GM12873 (cell line): ENCODE results near the gene PPIP5K1.
A peak's percentile ranks its signal among the peaks of the same experiment; 100 is the strongest.

ENCODE experiments used
- TF ChIP-seq, protein P1 (sequence below): IDR thresholded peaks from 2 replicates; pipeline ENCODE4 v1.5.1; 2012; ENCODE audit warnings: low read depth, mild to moderate bottlenecking, moderate library complexity, low read length, control low read depth; ENCODE audit not compliant: insufficient read depth; ENCODE audit errors: missing control alignments

Gene PPIP5K1

DNA sequence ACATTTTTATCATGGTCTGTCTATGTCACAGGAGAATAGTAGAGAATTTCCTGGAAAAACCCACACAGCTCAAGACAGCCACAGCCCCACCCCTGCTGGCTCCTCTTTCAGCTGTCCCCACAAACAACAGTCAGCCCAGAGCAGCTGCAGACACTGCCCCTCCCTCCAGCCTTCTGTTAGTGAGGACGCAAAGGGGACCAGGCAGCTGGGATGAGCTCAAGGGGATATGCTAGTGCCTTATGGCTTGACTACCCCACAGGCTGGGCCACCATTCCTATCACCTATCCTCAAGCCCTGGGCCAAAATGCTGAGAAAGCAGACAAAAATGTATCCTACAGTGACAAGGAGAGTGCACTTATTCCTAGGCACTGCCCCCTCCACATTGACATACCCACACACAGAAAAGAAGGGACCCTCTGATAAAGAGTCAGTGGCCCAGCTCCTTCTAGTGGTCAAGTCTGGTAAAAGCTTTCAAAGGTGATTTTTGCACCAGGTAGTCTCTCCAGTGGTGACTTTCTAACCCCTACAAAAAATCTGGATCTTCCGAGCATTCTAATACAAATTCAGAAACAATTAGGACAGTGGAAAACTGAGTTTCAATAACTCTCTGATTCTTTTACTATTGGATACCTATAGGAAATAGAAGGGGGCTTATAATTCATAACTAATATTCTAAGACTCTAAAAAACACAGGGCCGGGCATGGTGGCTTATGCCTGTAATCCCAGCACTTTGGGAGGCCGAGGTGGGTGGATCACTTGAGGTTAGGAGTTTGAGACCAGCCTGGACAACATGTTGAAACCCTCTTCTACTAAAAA is 75.6 kb downstream of the PPIP5K1 start:
- TF ChIP-seq, protein P1, sequence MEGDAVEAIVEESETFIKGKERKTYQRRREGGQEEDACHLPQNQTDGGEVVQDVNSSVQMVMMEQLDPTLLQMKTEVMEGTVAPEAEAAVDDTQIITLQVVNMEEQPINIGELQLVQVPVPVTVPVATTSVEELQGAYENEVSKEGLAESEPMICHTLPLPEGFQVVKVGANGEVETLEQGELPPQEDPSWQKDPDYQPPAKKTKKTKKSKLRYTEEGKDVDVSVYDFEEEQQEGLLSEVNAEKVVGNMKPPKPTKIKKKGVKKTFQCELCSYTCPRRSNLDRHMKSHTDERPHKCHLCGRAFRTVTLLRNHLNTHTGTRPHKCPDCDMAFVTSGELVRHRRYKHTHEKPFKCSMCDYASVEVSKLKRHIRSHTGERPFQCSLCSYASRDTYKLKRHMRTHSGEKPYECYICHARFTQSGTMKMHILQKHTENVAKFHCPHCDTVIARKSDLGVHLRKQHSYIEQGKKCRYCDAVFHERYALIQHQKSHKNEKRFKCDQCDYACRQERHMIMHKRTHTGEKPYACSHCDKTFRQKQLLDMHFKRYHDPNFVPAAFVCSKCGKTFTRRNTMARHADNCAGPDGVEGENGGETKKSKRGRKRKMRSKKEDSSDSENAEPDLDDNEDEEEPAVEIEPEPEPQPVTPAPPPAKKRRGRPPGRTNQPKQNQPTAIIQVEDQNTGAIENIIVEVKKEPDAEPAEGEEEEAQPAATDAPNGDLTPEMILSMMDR, result peak; percentile 77

DNA sequence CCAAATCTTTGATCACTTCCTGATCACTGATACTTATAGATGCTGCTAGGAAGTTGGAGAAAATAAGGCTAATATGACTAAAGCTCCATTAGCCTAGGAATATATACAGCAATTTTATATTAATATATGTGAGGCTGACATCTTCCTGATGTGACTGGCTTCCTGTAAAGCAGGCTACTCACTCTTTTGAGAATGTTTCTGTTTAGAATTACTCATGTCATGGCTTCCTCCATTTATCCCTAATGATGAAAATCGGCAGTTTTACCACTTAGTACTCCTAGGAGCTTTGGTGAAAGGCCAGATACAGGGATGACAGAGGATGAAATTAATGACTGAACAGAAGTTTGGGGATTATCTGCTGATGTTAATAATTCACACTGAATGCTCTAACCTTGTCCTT is 76.5 kb downstream of the PPIP5K1 start:
- TF ChIP-seq, protein P1, result no peak

DNA sequence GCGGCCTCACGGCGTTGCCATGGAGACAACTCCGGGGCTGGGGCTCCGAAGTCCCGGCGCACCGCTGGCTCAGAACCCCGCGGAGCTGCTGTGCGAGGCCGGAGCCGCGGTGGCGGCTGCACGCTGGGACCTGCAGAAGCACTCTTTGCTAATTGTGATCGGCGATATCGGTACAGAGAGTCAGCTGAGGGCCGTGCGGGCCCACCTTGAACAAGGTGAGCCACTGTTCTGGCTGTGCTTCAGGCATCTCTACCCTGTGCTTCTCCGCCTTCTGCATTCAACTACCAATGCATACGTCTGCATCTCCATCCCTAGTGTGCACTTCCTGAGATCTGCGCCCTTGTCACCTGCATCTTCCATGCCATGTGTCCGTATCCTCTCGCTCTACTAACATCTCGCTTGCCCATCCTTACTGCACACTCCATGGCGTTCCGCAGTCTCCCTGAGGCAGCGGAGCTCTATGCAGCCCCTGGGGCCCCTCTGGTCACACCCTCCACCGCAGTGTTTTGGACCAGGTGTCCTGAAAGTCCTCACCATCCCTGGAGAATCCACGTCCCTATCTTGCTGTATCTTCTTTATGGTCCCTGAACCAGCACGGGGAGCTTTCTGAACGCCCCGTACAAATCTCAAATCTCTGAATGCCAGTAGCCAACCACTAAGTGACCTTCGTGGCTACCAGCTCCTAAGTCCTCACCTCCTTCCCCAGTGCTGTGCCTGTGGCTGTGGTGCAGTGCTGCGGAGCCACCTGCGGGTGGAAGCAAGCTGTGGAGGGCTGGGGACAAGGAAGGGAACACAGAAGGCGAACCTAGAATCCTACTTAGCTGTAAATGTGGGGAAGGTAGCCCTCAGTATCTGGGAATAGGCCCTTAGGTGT is 78.8 kb downstream of the PPIP5K1 start:
- TF ChIP-seq, protein P1, result peak; percentile 29

DNA sequence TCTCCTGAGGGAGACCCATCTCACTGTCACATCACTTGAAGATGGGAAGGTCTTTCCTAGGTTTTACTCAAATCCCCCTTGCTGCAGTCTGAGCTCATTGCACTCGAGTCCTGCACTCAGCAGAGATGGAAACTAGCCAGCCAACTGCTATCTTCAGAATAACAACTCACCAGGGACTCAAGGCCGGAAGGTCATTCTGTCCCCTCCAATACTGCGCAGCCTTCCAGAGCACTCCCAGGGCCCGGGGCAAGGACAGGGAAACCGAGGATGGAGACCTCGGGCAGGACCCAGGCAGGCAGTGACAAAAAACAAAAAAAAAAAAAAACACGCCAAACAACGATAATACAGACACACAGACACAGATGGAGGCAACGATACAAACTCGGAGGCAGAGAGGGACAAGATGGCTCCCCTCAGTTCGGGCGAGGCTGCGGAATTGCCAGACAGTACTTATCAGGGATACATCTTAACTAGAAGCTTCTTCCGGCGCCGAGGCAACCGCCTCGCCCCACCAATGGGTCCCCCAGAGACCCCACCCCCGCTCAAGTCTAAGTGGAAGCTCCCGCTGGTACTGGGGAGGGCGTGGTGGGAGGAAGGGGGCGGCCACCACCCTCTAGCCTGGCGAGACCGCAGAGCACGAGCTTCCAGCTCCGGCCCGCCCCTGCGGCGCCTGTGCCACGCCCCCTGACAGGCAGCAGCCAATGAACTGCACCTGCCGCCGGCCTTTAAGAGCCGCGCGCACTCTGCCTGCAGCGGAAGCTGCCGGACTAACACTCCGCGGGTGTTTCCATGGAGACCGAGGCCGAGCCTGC is 79.6 kb downstream of the PPIP5K1 start:
- TF ChIP-seq, protein P1, result peak; percentile 24

DNA sequence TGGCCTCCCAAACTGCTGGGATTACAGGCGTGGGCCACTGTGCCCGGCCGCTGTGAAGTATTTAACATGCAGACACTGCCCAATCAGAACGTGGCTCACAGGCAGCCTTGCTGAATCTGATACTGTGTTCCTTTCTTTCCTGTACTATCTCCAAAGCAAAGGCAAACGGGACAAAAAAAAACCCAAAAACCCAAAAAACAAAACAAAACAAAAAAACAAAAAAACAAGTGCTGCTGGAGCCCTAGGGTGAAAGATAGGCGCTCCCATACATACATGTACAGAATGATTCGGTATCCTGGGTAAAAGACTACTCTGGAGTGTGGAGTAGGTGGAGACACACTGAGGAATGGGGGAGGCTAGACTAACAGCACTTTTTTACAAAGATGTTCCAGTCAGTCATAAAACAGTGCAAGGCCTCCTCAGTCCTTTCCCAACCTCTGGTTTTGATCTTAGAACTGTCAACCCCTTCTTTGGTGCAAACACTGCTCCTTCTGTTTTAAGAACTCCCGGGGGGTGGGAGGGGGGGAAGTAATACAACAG is 80.3 kb downstream of the PPIP5K1 start:
- TF ChIP-seq, protein P1, result no peak

DNA sequence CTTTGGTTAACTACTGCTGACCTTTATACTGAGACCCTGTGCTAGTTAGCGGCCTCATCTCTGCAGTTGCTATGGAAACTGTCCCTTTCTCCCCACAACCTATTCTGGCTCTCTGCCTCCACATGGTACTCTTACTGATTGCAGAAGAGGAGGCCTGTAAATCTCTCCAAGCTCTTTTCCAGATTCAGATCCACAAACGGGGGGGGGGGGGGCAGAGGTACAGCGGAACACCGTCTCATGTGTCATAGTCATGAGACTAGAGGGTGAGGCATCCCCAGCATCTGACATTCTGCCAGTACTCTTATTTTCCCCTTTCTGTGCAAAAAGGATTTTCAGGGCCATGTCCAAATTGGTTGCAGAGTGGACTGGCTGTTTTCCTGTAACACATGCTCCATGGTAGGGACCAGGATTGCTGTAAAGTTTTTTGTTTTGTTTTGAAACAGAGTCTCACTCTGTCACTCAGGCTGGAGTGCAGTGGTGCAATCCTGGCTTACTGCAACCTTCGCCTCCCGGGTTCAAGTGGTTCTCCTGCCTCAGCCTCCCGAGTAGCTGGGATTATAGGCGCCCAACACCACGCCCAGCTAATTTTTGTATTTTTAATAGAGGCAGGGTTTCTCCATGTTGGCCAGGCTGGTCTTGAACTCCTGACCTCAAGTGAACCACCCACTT is 80.9 kb downstream of the PPIP5K1 start:
- TF ChIP-seq, protein P1, result no peak
